CD4-positive, alpha-beta T cell treated with Interleukin-2 at 100 ng/mL for 4 hours (primary cell): ENCODE results near the gene IL17B.
"Not testable (repeated sequence)": the region's sequence is repeated elsewhere in the genome, so short reads cannot be mapped to it uniquely, and the experiment has no call there.

Source experiments
- DNase-seq: peaks from one replicate; pipeline ENCODE4 v3.0.0-alpha.2; 2020; ENCODE audit warnings: low spot score

Gene IL17B

DNA sequence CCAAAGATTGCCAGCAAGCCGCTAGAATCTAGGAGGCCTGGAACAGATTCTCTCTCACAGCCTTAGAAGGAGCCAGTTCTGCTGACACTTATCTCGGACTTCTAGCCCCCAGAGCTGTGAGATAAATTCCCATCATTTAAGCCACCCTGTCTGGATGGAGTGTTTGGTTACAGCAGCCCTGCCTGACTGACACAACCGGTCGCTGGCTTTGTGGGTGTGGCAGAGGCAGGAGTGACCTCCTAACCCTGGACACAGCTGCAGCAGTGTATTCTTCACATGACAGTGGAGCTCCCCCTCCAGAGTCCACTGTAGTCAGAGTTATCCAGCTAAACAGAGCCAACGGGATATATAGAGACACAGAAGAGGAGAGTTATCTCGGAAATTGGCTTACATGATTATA is 21.2 kb upstream of the IL17B start:
- no peak for DNase-seq

DNA sequence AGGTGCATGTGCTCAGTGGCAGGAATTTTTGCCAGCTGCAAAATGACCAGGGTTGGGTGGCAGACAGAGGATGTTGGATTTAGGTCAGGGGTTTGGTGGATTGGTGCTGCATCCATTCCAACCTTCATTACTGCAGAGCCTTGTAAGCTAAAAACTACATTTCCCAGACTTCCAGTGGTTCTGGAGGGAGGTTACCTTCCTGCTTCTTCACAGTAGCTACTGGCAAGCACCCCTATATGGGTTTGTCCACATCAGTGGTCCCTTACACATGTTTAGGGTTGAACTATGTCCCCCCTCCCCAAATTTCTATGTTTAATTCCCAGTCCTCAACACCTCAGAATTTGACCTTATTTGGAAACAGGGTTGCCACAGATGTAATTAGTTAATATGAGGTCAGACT is 20.7 kb upstream of the IL17B start:
- no peak for DNase-seq

DNA sequence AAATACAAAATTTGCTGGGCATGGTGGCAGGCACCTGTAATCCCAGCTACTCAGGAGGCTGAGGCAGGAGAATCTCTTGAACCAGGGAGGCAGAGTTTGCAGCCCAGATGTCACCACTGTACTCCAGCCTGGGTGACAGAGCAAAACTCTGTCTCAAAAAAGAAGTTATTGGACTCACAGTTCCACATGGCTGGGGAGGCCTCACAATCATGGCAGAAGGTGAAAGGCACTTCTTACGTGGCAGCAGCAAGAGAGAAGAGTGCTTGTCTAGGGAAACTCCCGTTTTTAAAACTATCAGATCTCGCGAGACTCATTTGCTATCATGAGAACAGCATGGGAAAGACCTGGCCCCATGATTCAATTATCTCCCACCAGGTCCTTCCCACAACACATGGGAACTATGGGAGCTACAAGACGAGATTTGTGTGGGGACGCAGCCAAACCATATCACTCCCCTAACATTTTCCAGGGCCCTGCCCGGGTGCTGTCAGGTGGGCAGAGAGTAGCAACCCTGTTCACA is 19.7 kb upstream of the IL17B start:
- DNase-seq, result not testable (repeated sequence)

DNA sequence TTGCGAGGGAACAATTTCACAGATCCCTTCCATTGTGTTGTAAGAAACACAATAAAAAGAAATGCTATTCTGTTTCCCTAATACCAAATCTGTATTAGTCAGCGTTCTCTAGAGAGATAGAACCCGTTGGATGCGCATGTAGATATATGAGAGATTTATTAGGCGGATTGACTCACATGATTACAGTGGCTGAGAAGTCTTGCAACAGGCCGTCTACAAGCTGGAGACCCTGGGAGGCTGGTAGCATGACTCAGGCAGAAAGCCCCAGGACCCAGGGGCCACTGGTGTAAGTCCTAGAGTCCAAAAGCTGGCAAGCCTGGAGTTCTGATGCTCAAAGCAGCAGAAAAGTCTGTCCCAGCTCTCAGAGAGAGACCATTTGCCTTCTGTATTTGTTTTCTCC is 18.4 kb upstream of the IL17B start:
- DNase-seq, result no peak

DNA sequence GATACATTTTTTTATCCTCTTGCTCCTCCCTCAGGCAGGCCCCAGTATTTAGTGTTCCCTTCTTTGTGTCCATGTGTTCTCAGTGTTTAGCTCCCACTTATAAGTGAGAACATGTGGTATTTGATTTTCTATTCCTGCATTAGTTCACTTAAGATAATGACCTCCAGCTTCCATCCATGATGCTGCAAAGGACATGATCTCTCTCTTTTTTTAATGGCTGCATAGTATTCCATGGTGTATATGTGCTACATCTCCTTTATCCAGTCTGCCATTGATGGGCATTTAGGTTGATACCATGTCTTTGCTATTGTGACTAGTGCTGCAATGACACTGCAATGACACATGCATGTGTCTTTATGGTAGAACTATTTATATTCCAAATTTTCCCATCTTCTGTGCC is 15.9 kb upstream of the IL17B start:
- not testable (repeated sequence) for DNase-seq

DNA sequence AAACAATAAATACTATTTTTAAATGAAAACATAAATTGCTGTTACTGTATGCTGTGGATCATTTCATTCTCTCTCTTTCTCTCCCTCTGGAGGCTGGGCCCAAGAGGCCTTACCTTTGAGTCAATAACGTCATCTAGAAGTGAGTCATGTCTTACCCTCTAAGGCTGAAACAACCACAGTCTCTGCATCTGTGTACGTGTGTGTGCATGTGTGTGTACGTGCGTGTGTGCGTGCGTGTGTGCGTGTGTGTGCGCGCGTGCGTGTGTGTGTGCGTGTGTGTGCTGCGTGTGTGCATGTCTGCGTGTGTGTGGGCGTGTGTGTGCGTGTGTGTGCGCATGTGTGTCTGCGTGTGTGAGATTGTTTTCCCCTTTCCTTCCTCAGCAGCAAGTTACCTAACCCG is 13.6 kb upstream of the IL17B start:
- DNase-seq, result no peak

DNA sequence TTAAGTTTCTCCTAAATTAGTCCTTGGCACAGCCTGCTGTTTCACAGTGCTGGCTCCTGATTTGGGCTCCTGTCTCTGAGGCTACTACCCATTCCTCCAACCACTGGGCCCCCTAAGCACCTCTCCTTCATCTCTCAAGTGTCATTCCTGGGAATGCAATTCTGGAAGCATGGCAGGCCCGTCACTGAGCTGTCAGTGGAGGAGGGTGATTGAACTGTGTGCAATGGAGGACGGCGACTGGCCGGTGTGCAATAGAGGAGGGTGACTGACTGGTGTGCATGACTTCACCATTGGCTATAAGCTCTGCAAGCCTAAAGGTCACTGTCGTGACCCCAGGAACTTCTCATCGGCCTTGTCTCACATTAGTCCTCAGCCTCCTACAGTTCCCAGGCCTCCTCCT is 12.4 kb upstream of the IL17B start:
- DNase-seq, result no peak

DNA sequence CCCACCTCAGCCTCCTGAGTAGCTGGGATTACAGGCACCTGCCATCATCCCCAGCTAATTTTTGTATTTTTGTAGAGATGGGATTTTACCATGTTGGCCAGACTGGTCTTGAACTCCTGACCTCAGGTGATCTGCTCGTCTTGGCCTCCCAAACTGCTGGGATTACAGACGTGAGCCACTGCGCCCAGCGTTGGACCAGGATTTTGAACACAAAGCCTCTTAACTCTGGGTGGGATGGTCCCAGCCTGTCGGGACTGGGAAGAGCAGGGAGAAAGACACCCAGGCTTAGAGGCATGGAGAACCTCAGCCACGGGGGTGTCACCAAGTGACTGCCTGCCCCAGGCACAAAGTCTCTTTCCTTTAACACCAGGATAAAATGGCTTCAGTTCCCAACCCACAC is 12.0 kb upstream of the IL17B start:
- DNase-seq, result not testable (repeated sequence)

DNA sequence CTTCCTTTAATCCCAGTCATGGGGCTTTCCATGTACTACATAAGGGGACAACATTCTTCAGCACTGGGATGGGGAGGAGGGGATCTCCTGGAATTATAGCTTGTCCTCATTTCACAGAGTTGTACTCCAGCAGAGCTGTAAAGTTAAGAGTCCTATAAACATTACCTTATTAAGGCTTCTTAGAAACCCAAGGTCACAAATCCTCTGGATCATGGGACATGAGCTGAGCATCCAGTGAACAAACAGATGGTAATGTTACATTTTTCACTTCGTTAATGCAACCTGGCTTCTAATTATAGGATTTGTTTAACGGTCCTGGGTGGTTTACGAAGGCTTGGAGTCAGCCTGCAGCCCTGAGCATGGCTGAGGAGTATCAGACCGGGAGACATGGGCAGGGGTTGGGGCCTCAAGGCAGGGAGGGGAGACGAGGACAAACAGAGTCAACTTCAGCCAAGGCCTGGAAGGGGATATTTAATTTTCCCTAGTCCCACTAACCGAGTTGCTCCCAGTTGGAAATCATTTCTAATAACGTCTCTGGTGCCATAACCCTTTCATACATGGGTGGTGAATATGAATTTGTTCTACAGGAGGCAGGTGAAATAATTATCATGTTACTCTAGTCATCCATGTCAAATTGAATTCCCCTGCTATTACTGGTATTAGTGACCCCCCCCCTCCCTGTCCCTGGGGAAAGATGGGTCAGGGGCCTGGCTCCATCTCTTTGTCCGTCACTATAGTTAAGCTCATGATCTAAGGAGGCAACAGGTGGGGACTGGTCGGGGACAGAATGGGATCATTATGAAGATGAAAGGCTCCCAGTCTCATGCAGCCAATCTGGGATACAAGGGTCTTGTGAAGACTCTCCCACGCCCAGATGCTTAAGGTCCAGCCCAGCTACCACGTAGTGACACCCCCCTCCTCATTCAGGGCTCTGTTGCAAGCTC is 10.7 kb upstream of the IL17B start:
- no peak for DNase-seq

DNA sequence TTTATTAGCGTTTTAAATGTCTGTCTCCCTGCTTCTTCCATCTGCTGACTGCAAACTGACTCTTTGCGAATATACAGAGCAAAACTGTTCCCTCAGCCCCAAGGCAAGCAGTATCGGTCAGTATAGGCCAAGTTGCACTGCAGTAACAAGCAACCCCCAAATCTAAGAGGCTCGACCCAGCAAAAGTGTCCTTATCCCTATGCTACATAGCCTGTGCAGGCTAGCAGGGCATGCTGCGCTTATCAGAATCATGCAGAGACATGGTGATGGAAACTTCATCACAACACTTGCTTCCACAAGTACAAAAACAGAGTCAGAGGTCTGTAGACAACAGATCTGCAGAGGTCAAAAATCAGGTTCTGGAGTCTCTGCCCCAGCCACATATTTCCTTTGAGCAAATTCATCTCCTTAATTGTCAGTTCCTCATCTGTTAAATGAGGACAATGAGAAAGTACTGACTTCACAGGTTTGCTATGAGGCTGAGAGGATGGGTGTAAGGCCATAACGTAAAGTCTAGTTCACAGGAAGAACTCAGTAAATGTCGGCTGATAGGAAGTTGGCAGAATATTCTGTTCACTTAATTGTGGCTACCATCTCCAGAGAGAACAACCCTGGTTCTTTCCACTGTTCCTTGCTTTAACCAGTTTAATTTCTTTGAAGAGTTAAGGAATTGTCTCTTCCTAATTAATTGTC is 9.6 kb upstream of the IL17B start:
- no peak for DNase-seq

DNA sequence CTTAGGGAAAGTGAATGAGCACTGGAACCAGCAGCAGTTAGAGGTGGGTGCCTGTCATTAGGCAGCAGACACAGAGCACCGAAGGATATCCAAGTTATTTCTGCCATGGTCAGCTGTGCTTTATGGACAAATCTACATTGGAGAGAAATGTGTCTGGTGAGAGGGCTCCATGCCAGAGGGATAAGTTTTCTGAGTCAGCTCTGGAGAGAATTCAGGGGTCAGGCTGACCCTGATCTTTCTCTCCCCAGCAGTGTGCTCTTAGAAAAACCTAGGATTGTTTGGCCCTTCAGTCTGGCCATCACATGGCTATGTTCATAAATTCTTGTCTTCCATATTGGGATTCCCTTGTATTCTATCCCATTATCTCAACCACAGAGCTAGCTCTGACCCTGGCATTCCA is 8.9 kb upstream of the IL17B start:
- DNase-seq, result no peak

DNA sequence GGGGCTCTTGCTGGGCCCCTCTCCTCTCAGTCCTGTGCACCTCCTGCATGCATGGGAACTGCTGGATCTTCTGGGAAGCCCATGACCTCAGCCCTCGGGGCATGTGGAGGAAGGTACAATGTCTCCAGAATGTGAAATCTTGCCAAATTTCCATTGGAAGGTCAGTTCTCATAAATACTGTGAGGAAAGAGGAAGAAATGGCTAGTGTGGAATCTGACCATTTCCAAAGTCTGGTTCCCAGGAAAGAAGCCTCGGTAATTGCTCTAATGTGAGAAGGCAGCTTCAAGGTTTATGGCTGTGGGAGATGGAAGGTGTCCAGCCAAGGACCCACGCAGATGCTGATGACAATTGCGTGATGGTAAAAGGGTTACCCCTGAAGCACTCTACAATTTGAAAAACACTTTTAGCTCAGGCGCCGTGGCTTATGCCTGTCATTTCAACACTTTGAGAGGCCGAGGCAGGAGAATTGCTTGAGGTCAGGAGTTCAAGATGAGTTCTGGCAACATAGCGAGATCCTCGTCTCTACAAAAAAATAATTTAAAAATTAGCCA is 8.1 kb upstream of the IL17B start:
- no peak for DNase-seq

DNA sequence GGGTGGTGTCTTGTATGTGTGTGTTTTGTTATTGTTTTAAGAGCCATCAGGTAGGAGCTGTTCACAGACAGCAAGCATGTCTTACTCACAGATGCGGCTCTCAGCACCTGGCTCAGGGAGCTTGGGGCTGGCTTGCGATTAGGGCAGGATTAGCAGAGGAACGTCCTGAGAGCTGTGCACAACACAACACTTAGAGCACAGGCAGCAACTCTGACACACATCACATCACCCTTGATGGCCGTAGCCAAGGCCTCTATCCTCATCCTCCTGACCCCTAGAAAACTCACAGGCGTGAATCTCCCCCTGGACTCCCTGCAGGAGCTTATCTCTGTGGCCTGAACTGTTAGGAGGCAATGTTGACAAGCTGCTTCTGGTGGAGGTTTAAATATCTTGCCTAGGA is 7.1 kb upstream of the IL17B start:
- no peak for DNase-seq

DNA sequence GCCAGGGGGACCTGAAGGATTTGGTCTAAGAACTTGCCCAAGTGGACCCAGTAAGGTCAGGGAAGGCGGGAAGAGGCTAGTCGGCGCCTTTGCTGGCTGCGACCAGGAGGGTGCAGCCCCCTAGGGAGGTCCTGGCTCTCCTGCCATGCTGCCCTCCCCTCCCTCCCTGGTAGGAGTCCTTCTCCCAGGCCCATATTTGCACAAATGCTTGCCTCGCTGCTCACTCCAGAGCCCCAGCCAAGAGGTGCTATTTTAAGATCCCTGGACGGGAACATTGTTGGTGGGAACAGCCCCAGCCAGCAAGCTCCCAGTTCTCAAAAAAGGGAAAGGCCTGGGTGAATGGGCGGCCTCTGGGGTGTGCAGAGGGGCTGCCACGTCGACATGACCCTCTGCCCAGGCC is 4.3 kb upstream of the IL17B start:
- DNase-seq, result no peak

DNA sequence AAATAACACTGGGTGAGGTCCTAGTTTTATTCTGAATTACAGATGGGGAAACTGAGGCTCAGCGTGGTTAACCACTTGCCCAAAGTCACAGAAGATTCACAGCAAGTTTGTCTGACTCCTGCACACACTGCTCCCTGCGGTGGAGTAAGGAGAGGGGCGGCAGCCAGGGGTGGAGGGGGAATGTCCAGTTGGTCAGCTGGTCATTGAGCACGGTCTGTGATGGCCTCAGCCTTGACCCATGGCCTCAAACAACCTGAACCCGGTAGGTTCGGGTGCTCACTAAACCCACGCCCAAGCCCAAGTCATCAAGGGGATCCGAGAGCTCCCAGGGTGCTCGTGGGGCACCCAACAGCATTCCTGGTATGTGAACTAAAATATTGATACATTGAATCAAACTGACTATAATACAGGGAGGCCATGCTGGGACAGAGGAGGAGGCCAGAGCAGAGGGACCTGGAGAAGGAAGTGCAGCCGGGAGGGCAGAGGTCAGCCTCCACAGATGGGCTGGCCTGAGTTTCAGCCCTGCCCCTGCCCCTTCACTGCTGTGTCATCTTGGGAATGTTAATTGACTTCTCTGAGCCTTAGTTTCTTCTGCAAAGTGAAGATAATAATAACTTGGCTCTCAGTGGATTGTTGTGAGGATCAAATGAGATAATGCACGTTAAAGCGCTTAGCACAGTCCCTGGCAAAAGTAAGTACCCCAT is 3.6 kb upstream of the IL17B start:
- DNase-seq, result no peak

DNA sequence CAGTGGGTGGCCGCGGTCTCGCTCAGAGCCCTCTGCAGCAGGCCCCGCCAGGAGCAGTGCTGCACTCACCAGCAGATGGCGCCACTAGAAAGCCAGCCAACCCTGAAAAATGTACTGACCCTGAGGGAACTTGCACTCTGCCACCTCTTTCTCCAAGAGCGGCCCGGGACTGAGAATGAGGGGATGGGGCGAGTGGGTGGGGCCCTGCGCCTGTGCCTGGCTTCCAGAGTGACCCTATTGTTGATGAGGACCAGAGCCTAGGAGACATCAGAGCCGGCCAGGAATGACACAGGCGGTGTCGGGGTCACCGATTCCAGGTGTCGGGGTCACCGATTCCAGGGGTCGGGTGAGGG is 2.9 kb upstream of the IL17B start:
- DNase-seq, result peak; percentile 68

DNA sequence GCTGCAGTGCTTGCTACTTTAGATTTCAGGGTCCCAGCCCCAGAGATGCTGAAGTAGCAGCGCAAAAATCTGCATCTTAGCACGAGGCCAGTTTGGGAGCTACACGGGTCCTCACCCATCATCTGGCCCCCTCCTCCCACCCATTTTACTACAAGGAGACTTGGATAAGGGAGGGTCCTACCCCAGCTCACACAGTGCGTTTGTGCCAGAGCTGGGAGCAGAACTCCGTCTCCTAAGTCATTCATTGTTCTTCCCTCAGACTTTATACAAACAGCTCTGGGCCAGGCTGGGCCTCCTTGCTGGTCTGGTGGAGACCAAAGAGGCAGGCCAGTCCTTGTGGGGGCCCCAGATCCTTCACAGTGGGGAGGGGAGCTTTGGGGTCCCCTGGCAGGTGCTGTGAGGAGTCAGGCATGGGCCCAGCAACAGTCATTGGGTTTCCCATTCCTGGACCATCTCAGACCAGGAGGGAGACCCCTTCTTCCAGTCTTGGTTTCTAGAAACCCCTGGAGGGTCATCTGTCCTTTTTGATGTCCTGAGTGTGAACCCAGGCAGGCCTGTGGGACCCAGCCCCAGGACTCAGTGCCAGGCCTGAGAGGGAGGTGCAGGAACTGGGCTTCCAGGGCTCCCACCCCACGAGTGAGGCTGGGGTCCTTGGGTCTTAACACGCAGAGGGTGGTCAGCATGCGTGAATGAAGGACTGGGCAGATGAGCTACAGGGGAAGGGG is 2.3 kb upstream of the IL17B start:
- no peak for DNase-seq

DNA sequence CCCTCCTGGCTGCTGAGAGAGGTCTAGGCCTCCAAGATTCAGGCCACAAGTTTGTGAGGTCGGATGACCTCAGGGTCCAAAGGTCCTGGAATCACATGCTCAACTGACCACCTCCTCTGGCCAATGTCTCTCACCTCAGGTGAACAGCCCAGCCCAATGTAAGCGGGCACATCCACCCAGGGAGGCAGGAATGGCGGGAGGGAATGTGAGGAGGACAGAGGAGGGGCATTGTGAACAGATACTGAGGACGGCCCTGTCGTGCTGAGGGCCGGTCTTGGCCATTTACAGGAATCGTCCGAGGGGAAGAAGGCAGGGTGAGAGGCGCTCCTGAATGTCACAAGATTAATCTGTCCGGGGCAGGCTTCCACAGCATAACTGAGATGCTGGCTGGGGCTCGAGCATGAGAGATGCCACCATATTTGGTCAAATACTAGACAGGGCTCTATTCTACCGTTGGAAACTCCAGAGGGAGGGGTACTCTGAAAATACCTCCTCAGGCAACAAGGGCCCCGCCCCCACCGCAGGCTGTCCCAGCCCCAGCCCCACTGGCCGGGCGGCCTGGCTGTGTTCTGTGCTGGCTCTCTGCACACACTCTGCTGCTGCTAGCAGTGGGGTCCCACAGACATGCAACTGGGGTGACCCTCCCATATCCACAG is 1.5 kb upstream of the IL17B start:
- DNase-seq, result no peak

DNA sequence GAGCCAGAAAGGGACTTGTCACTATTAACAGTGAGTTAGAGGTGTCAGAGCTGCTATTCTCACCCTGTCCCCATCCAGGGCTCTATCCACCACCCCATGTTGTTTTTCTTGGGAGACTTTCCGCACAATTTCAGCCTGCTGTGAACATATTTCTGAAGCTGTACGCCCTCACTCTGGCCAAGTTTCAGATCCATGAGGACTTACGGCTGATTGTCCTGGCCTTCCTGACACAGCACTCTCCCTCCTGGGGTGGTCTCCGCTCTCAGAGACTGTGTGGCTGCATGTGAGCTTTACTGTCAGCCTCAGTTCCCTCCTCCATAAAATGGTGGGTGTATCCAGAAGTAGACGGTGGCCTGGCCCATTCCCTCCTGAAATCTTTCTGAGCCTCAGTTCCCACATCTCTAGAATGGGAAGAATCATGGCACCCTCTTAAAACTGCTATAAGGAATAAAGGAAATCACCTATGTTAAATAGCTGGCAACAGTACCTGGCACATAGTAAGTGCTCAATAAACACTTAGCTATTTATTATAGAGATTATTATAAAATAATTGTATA is 804 bp upstream of the IL17B start:
- DNase-seq, result no peak

DNA sequence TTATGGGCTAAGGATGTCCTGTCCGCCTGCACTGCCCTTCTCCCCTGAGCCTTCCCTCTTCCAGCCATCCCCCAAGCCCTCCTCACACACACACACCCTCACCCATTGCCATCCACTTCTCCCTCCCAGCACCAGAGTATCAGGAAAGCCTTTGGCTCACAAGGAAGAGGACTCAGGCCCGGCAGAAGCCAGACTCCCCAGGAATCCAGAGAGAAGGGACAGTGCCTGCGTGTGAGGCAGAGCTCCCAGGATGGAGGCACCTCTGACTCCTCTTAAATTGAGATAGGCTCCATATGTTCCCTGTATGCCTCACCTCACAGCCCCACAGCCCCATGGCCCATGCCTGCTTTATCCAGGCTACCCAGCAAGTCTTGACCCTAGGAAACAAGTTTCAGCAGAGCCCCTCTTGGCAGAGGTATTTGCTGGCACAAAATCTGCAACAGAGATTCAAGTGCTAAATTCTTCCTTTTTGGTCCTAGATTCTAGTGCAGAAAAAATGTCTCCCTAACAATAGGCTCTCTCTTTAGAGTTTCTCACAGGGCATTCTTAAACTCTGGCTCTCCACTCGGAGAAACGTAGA is 761 bp downstream of the IL17B start:
- DNase-seq, result no peak
